GM21723 (cell line): ENCODE data around the gene ACAN.

Experiments used
- ATAC-seq: cut with Tn5 transposase; IDR thresholded peaks from one replicate; pipeline ENCODE4 v1.9.1; 2021; ENCODE audit warnings: mild to moderate bottlenecking, moderate library complexity; ENCODE audit not compliant: unreplicated experiment

Gene ACAN

GRCh38 chr15:88900982-88901418 is 97.8 kb downstream of the ACAN start:
- no peak for ATAC-seq

DNA sequence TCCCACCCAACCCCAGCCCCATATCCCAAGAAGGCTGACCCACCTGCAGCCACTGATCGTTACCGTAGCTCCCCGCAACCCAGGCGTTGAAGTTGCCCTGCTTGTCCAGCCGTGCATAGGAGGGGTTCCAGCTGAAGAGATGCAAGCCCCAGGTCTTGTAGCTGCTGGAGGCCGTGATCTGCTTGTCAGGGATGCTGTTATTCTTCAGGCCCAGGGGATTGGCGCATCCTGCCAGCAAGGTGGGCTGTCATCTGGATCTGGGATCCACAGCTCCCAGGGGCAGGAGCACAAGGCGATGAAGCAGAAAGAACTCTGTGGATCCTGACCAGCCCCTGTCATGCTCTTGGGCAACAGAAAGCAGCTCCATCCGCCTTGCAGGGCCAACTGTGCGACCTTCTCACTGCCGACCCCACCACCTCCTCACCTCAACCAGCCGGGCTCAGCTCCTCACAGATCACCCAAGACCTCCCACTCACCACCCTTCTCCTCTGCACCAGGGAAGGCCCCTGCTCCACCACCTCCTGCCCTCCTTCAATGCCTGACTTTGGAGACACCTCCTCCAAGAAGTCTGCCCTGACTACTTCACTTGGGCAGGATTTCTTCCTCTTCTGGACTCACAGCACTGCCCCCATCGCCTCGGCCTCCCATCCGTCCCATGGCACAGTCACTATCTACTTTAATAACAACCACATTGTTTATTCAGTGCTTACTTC is 98.4 kb downstream of the ACAN start:
- no peak for ATAC-seq

- ATAC-seq = no peak
These were observed 99.1 kb downstream of the ACAN start for GRCh38 chr15:88902221-88902835.

DNA sequence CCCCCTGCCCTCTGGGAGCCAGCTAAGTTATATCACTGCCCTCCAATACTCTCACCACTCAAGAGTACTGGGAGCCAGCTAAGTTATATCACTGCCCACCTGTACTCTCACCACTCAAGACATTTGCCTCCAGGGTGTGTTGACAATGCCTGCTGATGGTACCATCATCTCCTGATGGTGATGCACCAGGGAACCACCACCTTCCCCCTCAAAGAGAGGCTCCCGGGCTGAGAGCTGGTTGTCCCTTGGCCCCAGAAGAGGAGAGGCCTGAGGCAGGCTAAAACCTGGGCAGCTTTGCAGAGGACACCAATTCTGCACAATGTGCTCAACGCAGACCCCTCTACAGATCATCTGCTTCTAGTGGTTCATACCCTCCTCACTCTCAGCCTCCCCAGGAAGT is 99.6 kb downstream of the ACAN start:
- no peak for ATAC-seq

GRCh38 chr15:88904257-88904623 is 101.0 kb downstream of the ACAN start:
- ATAC-seq = no peak

DNA sequence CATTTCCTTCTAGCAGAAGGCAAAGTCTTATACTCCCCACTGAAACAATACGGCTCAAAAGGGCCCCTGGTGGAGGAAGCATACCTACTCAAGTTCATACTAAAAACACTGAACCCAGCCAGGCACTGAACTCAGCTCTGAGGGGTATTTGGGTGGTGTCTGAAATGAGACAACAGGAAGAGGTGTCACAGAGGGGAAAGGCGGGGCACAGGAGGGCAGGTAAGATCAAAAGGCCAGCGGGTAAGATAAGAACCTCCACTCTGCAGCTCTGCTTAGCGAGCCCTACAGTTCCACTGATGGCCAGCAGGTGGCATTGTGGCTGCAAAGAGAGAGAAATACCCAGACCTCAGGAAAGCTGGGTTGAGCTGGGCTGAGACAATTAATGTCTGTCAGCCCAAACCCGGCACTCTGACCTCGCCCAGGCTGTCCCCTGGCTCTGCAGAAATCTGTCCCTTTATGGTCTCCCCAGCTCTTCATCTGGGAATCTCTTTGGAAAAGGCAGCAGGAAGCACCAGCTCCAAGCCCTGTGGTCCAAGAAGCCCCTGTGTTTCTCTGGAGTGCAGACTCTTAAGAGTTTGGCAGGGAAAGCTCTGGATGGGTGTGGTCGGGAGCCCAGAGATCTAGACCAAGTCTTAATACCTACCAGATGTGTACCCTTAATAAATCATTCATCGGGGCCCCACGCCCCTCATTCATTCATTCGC is 101.5 kb downstream of the ACAN start:
- peak; percentile 85 for ATAC-seq

GRCh38 chr15:88905576-88905975 is 102.3 kb downstream of the ACAN start:
- no peak for ATAC-seq

DNA sequence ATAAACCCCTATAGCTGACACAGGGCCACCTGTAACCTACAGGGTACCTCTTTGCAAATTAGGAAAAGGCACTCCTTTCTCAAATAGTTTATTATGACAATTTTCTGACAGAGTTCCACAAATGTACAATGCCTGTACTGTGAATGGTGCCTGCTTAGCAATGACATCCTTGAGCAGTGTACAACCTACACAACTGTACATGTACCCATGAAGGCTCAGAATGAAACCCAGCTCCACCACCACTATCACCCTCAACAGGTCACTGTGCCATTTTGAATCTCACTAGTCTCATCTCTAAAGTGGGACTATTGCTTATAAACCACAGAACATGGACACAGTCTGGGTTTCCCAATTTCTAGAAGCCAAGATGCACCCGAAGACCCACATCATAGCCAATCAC is 102.9 kb downstream of the ACAN start:
- no peak for ATAC-seq

- ATAC-seq = no peak
These were observed 103.3 kb downstream of the ACAN start for GRCh38 chr15:88906551-88906950.

DNA sequence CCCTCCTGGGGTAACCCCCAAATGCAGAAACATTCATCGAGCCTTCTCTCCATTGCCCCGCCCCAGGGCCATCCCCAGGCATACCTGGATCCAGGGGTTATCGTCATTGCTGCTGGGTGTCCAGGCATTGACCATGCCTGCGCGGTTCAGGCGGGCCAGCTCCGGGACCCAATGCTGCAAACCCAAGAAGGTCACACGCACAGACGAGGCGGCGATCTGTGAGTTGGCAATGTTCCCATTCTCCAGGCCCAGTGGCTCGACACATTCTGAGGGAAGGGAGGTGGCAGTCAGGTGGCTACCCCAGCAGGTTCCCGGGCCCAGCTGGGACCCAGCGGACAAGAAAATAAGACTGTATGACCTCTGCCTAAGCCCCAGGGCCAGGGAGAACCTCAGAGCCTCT is 103.9 kb downstream of the ACAN start:
- ATAC-seq = no peak

GRCh38 chr15:88908123-88908522 is 104.9 kb downstream of the ACAN start:
- no peak for ATAC-seq

- no peak for ATAC-seq
These were observed 105.7 kb downstream of the ACAN start for GRCh38 chr15:88908697-88909621.

- no peak for ATAC-seq
These were observed 107.0 kb downstream of the ACAN start for GRCh38 chr15:88909956-88910831.

DNA sequence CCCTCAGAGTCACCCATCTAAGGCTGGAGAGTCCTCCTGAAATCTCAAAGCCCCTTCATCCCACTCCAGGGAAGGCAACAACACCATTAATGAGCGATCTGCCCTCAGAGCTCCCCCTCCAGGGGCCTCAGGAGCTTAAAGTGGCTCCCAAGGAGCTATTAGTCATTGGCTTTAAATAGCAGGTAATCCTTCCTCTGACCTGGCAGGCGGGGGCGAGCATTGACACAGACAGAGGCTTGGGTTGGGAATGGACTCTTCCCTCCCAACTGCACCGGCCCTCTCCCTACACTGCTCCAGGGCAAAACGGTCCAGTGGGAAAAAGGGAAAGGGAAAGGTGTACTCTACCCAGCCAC is 108.5 kb downstream of the ACAN start:
- ATAC-seq = no peak

- ATAC-seq = no peak
These were observed 109.3 kb downstream of the ACAN start for GRCh38 chr15:88912500-88912921.

- peak; percentile 90 for ATAC-seq
These were observed 110.0 kb downstream of the ACAN start, which contains the start of gene MFGE8 for GRCh38 chr15:88913017-88913849. Gene MFGE8 (minus strand): TSS chr15:88913379. CDS start chr15:88913319, 60 bp downstream.

GRCh38 chr15:88913850-88914169 is 110.6 kb downstream of the ACAN start:
- ATAC-seq = no peak

- no peak for ATAC-seq
These were observed 112.1 kb downstream of the ACAN start for GRCh38 chr15:88915354-88915753.

- no peak for ATAC-seq
These were observed 114.5 kb downstream of the ACAN start for GRCh38 chr15:88917760-88918159.
